Testis (tissue), 3 donors: Measurements from ENCODE around the gene DCHS1. TPM values are rescaled to one million over a fixed set of nuclear protein-coding genes. Genes with fewer than 3 reads are reported as not detected.
A peak's percentile ranks its signal among the peaks of the same experiment; 100 is the strongest.

Source experiments
- DNase-seq: peaks from one replicate; pipeline ENCODE4 v3.0.0-alpha.2; 2019
- H3K27ac ChIP-seq, 2 donors: fragments of 200-600 bp; sonication (generic); one replicate each; pipeline ENCODE4 v1.5.1; 2019
- H3K27me3 ChIP-seq: fragments of 200-600 bp; sonication (generic); one replicate; pipeline ENCODE4 v1.5.1; 2019
- H3K36me3 ChIP-seq: fragments of 200-600 bp; sonication (generic); one replicate; pipeline ENCODE4 v1.5.1; 2017; ENCODE audit warnings: low read depth; ENCODE audit errors: missing control alignments
- H3K4me1 ChIP-seq: fragments of 200-600 bp; sonication (generic); one replicate; pipeline ENCODE4 v1.5.1; 2019
- H3K4me3 ChIP-seq, 2 donors: fragments of 200-600 bp; sonication (generic); one replicate each; pipeline ENCODE4 v1.5.1; 2017 to 2019
- H3K9me3 ChIP-seq: fragments of 200-600 bp; sonication (generic); one replicate; pipeline ENCODE4 v1.5.1; 2017
- POLR2A ChIP-seq: fragments of 450-650 bp; IDR thresholded peaks from one replicate; pipeline ENCODE4 v1.6.1; 2017; ENCODE audit warnings: antibody characterized with exemption, mild to moderate bottlenecking, moderate library complexity
- WGBS, 2 donors: methylation state at CpG; one replicate each; pipeline ENCODE4 v1.1.5; 2018; 5-methylcytosine and 5-hydroxymethylcytosine counted together
- intact Hi-C: fragments of 100-400 bp; cut with DNase I; formaldehyde crosslinking; loops from one replicate; pipeline ENCODE4 v1.15.1; 2023; ENCODE audit warnings: low total_unique reads
- polyA plus RNA-seq: library from polyadenylated mRNA; stranded (reverse); fragments of 350-450 nt; fragmentation: Illumina TruSeq; extraction: RNeasy Lipid Tissue Mini Kit (QIAGEN cat#74804); gene quantifications from one replicate; pipeline ENCODE4 v1.2.3, GENCODE V29; 2014; ENCODE audit warnings: low read depth, low replicate concordance; ENCODE audit not compliant: insufficient read depth
- total RNA-seq, 2 donors: library from RNA; depleted of rRNA; stranded (reverse); fragments of >200 nt; gene quantifications; one replicate each; pipeline ENCODE4 v1.2.3, GENCODE V29; 2016
- TF ChIP-seq, protein P1 (sequence below), 3 experiments: fragments of 450-650 bp in 2 of 3; fragments of 200-600 bp in 1 of 3; sonication (generic) in 1 of 3; IDR thresholded peaks; one replicate each; pipeline ENCODE4 v1.5.1; 2016 to 2019; ENCODE audit warnings: antibody characterized with exemption in 3 of 3, mild to moderate bottlenecking in 2 of 3, moderate library complexity in 1 of 3

The DCHS1 gene
- total and polyA plus RNA-seq, 3 donors from 2014 or later = 7.1 to 14.2 (median 8.8) TPM

- Histone ChIP-seq H3K4me3 (peak within 1 kb of the TSS; percentile 79 to 89), H3K27ac (peak within 1 kb of the TSS; percentile 79 to 94), H3K36me3 (no peaks in the 10 kb centered on the region), H3K9me3 (no peaks in the 10 kb centered on the region), H3K27me3 (no peaks in the 10 kb centered on the region), H3K4me1 (peaks cover 8% of the 10 kb centered on the region)
- WGBS, 2 donors = 0% methylated on average over 23 to 70 of the region's 70 CpGs
- intact Hi-C loops = no loop called here
- DNase-seq = peak; percentile 98
- TF ChIP-seq, protein P1, sequence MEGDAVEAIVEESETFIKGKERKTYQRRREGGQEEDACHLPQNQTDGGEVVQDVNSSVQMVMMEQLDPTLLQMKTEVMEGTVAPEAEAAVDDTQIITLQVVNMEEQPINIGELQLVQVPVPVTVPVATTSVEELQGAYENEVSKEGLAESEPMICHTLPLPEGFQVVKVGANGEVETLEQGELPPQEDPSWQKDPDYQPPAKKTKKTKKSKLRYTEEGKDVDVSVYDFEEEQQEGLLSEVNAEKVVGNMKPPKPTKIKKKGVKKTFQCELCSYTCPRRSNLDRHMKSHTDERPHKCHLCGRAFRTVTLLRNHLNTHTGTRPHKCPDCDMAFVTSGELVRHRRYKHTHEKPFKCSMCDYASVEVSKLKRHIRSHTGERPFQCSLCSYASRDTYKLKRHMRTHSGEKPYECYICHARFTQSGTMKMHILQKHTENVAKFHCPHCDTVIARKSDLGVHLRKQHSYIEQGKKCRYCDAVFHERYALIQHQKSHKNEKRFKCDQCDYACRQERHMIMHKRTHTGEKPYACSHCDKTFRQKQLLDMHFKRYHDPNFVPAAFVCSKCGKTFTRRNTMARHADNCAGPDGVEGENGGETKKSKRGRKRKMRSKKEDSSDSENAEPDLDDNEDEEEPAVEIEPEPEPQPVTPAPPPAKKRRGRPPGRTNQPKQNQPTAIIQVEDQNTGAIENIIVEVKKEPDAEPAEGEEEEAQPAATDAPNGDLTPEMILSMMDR (IDR thresholded peaks at IDR 0.05) = peak; percentile 88 to 92 (median 88)
- no peak for TF ChIP-seq POLR2A
These were observed 27.6 kb upstream of the DCHS1 start, which contains the start of gene MRPL17 for GRCh38 chr11:6682936-6683861. Gene MRPL17, minus strand, starts transcription at chr11:6683340. Its CDS starts 44 bp downstream, at chr11:6683296.

- intact Hi-C loops = no loop called here
- 0% methylated on average over 10 of the region's 10 CpGs for WGBS, 2 donors
- Histone ChIP-seq H3K36me3 (no peaks in the 10 kb centered on the region), H3K4me3 (peak overlapping the region; percentile 79 to 89), H3K27ac (peak overlapping the region; percentile 79 to 94), H3K4me1 (peaks cover 8% of the 10 kb centered on the region), H3K27me3 (no peaks in the 10 kb centered on the region), H3K9me3 (no peaks in the 10 kb centered on the region)
- TF ChIP-seq, protein P1 (IDR thresholded peaks at IDR 0.05) = no peak
- no peak for TF ChIP-seq POLR2A
- peak; percentile 15 for DNase-seq
These were observed 27.0 kb upstream of the DCHS1 start for GRCh38 chr11:6682591-6682935.

DNA sequence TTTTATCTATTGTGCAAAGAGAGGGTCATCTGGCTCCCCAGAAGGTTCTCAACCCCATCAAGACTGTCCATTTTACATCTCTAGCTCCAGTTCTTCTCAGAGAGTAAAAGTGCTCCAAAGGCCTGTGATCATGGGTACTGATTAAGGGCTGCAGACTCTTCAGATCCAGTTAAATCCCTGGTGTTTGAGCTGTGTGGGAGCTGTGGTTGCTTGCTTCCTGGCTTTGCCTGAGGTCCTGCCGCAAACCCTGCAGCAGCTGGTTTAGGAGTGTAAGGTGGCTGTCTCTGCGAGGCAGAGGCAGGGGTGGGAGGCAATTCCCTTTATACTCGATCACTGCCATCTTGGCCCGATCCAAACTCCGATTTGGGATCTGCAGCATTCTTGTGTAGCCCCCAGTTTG, 26.3 kb upstream of the DCHS1 start:
- Histone ChIP-seq H3K9me3 (no peaks in the 10 kb centered on the region), H3K27me3 (no peaks in the 10 kb centered on the region), H3K27ac (no peak overlapping the region), H3K4me3 (peak overlapping the region in 1 of 2 donors; percentile 79), H3K36me3 (no peaks in the 10 kb centered on the region), H3K4me1 (peaks cover 8% of the 10 kb centered on the region)
- 9 to 21% methylated on average over 4 to 5 of the region's 5 CpGs for WGBS, 2 donors
- intact Hi-C loops = no loop called here
- TF ChIP-seq POLR2A = no peak
- TF ChIP-seq, protein P1 (IDR thresholded peaks at IDR 0.05) = no peak
- no peak for DNase-seq

DNA sequence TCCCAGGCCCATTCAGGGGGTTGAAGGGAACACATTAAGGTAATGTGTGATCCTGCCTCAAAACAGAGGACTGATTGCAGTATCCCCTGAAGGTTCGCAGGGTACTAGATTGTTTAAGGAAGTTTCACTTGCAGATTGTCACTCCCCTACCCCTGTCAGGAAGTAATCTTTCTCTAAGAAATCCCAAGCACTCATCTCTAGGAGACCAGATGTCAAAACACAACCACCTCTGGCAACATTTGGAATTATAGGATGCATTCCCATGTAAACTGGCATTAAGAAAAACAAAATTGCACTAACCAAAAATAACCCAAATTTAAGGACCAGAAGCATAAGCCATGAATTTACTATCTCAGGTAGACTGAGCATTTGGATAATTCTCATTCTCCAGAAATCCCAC, 25.9 kb upstream of the DCHS1 start:
- H3K27me3 ChIP-seq = no peaks in the 10 kb centered on the region
- intact Hi-C loops = no loop called here
- H3K9me3 ChIP-seq = no peaks in the 10 kb centered on the region
- TF ChIP-seq, protein P1 (IDR thresholded peaks at IDR 0.05) = no peak
- no peak for TF ChIP-seq POLR2A
- no peaks in the 10 kb centered on the region for H3K36me3 ChIP-seq
- H3K27ac ChIP-seq = no peak overlapping the region
- H3K4me1 ChIP-seq = peaks cover 8% of the 10 kb centered on the region
- 43 to 78% methylated on average over 1 of the region's 1 CpG for WGBS, 2 donors
- DNase-seq = no peak
- no peak overlapping the region for H3K4me3 ChIP-seq
